Activated naive CD8-positive, alpha-beta T cell treated with anti-CD3 and anti-CD28 coated beads, Interleukin-2, amount 50 U/mL, for 16 hours (primary cell): ENCODE measurements around the gene CRKL.
"Not testable (repeated sequence)": the region's sequence is repeated elsewhere in the genome, so short reads cannot be mapped to it uniquely, and the experiment has no call there.

Experiments used
- DNase-seq: peaks from one replicate; pipeline ENCODE4 v3.0.0-alpha.2; 2020; ENCODE audit warnings: low read depth, low spot score

Gene CRKL

GRCh38 chr22:20933910-20934309 is 16.7 kb downstream of the CRKL start:
- DNase-seq: no peak

- not testable (repeated sequence) for DNase-seq
These were observed 17.8 kb downstream of the CRKL start for GRCh38 chr22:20935049-20935448.

- DNase-seq: not testable (repeated sequence)
These were observed 18.8 kb downstream of the CRKL start for GRCh38 chr22:20935780-20936539.

GRCh38 chr22:20937031-20937793 is 20.0 kb downstream of the CRKL start:
- DNase-seq: no peak

- DNase-seq: no peak
These were observed 20.8 kb downstream of the CRKL start for GRCh38 chr22:20937794-20938671.

GRCh38 chr22:20939457-20940185 is 22.4 kb downstream of the CRKL start:
- DNase-seq: not testable (repeated sequence)

GRCh38 chr22:20940186-20940651 is 23.0 kb downstream of the CRKL start:
- no peak for DNase-seq

GRCh38 chr22:20940904-20941385 is 23.7 kb downstream of the CRKL start:
- DNase-seq: no peak

- not testable (repeated sequence) for DNase-seq
These were observed 25.1 kb downstream of the CRKL start for GRCh38 chr22:20942203-20942902.

- DNase-seq: no peak
These were observed 26.1 kb downstream of the CRKL start for GRCh38 chr22:20943104-20943933.

- DNase-seq: no peak
These were observed 26.8 kb downstream of the CRKL start for GRCh38 chr22:20944042-20944441.

- DNase-seq: no peak
These were observed 28.3 kb downstream of the CRKL start for GRCh38 chr22:20945578-20945934.

GRCh38 chr22:20946080-20946986 is 29.1 kb downstream of the CRKL start:
- DNase-seq: no peak

- no peak for DNase-seq
These were observed 29.8 kb downstream of the CRKL start for GRCh38 chr22:20946991-20947390.

- DNase-seq: no peak
These were observed 31.2 kb downstream of the CRKL start for GRCh38 chr22:20948450-20948849.

- no peak for DNase-seq
These were observed 31.8 kb downstream of the CRKL start for GRCh38 chr22:20948989-20949388.

GRCh38 chr22:20949698-20950183 is 32.5 kb downstream of the CRKL start:
- DNase-seq: no peak
